HG02970 (cell line): Measurements from ENCODE around the gene MEPCE.

Experiments used
- ATAC-seq: cut with Tn5 transposase; IDR thresholded peaks from one replicate; pipeline ENCODE4 v1.9.1; 2021; ENCODE audit warnings: mild to moderate bottlenecking, moderate library complexity, moderate number of reproducible peaks; ENCODE audit not compliant: unreplicated experiment, low FRiP score

Gene MEPCE

DNA sequence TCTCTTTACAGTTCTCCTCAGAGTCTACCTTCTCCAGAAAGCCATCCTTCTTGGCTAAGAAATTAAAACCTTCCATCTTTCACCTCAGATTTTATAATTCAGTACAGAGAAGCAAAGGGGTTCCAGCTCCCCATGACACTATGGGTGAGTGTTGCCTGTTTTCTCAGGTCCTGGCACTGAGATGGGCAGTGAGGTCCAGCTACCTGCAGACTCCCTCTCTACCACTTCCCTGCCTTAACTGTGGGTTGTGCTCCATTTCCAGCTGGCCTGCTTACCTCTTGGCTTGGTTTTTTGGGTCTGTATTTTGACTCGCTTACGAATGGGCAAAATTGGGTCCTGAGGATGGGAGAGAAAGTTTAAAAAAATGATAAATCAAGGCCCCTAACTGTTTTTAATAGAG lies 27.4 kb upstream of the MEPCE start:
- ATAC-seq: no peak

DNA sequence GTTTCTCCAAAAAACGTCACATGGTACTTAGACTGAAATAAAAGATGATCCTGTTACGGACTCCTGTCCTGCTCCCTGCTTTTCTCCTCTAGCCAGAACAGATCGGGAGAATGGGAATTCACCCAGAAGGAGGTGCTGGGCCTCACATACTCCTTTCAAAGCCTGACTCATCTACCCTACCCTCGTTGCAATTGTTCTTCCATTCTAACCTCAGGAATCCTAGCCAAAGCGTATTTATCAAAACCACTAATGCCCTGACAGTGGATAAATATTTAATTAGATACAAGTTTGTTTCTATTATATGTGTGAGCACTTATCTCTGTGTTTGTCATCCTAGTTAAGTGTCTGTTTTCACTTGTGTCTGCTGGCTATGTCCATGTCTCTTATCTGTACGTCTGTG lies 22.9 kb upstream of the MEPCE start:
- no peak for ATAC-seq

DNA sequence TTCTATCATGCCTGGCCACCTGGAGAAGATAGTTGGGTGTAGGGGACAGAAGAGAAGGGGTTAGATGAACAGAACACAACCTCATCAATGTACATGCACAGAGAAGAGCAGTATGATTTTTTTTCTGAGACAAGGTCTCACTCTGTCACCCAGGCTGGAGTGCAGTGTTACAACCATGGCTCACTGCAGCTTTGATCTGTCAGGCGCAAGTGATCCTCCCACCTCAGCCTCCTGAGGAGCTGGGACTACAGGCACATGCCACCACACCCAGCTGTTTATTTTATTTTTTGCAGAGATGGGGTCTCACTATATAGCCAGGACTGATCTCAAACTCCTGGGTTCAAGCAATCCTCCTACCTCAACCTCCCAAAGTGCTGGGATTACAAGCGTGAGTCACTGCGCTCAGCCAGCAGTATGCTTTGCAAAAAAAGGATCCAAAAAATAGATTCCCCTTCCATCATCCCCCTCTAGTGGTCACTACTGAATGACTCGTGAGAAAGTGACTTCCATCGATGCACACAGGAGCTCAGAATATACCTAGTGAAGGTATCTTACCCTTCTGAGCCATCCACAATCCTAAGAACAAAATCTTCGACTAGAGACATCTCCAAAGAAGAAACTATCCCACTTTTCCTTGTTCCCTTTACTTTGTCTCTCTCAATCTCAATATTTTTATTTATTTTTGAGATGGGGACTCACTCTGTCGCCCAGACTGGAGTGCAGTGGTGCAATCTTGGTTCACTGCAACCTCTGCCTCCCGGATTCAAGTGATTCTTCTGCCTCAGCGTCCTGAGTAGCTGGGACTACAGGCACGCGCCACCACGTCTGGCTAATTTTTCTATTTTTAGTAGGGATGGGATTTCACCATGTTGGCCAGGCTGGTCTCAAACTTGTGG lies 22.1 kb upstream of the MEPCE start:
- no peak for ATAC-seq

DNA sequence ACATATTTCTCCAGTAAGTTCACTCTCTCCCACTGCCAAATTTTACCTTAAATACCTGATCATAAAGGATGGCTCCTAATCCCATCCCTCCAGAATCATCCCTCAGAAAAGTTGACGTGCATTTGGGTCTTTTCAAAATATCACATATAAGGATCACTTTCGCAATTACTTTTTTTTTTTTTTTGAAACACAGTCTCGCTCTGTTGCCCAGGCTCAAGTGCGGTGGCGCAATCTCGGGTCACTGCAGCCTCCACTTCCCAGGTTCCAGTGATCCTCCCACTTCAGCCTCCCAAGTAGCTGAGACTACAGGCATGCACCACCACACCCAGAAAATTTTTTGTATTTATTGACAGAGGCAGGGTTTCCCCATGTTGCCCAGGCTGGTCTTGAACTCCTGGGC lies 18.5 kb upstream of the MEPCE start:
- ATAC-seq: no peak

DNA sequence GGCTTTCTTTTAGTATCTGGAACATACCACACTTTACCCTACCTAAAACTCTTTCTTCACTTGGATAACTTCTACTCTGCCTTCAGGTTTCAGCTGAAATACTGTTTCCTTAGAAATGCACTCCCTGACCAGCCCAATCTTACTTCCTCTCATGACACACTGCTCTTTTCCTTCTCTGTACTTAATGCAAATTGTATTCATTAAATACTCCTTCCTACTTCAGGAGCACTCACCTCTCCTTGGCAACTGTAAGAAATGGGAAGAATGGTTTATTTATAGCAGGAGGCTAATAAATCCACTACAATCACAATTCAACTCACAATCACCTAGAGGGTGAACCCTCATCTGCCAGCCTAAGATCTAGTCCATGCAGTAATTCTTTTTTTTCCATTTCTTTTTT lies 16.3 kb upstream of the MEPCE start:
- ATAC-seq: no peak

DNA sequence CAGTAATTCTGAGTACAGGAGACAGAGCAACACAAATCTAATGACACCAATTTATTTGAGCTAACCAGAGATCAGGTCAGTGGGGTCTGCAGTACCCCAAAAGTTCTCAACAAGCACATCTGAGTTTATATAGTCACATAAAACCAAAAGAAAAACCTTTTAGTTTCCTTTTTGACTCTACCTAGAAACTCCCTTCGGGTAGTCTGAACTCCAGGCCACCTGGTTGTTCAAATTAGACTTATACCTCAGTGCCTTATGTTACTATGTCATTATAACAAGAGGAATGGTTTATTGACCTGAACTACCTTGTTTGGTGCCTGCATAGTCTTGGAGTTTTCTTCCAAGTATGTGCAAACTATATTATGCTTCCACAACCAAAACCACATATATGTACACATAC lies 15.7 kb upstream of the MEPCE start:
- ATAC-seq: no peak

DNA sequence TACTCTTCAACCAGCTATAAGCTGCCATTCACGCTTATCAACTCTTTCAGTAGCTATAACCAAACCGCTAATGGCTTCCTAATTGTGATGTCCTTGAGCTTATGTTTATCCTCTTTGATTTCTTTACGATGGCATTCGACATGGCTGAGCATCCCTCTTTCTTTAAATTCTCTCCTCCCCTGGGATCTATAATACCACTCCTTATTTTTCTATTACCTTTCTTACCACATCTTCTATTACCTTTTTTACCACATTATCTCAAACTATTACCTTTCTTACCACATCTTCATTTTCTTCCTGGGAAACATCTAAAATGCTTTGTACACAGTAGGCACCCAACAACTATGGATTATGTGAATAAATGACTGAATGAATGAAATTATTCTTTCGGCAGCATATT lies 14.2 kb upstream of the MEPCE start:
- no peak for ATAC-seq

DNA sequence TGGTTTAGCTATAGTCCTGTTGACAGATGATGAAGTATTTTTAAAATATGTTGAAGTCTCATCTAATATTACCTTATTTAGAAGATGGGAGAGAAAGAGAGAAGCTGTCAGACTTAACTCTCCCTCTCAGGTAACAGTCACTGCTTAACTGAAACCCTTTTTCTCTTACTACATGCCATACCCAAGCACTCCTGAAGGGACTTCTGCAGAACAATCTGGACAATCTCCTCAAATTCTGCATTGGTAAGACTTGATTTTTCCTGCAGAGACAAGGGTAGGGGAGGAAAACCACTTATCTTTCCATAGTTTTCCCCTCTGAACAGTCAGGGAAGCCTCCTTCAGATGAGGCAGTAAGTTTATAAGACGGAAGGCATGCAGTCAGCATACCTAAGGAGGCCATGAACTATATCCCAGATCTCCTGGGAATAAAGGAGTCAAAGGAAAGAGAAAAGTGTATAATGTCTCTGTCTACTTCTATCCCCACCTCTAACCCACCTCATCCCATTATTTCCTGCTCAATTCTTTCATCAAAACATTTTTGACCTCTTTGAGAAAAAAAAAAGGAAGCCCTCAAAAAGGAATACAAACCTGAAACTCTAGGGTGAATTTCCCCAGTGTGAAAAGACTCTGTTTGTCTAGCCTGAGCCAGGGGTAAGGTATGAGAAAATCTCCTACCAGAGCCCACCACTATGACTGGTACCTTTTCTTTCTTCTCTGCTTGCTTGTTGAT lies 10.5 kb upstream of the MEPCE start:
- ATAC-seq: no peak

DNA sequence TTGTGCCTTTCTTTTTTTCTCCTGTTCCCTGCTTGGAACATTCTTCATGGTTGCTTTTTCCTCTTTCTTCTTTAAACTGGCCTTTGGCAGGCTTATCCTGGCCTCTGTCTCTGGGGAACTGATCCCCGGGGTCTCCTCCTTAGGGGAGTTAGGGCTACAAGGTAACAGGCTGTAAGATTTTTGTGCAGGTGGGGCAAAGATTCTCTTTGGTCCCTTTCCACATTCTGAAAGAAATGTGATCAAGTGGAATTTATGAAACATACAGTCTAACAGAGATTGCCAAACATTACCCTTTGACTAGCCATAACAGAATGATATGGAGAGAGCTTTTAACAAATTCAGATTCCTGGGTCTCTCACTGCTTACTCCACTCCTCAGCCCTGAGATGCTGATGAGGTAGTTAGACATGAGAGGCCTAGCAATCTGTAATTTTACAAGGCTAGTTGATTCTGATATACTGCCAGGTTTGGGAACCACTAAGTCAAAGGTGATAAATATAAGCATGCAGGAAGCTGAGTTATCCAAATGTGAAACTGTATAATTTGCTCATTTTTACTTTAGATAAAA lies 9.9 kb upstream of the MEPCE start:
- no peak for ATAC-seq

DNA sequence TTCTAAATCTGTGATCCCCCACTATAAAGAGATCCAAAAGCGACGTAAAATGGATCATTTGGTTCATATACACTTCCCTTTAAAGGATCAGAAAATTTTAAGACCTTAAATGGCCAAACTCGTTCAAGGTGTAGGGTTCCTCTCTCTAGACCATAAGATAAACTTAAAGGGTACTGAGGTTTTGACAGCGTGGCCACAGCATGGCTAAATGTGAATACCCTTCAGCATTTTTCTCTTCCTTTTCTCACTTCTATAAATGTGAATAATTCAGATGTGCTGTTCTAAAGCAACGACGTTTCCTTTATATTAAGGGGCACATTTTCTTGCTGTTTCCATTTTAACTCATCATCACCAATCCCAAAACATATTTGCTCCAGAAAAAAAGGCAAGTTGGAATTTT lies 6.3 kb upstream of the MEPCE start:
- no peak for ATAC-seq

DNA sequence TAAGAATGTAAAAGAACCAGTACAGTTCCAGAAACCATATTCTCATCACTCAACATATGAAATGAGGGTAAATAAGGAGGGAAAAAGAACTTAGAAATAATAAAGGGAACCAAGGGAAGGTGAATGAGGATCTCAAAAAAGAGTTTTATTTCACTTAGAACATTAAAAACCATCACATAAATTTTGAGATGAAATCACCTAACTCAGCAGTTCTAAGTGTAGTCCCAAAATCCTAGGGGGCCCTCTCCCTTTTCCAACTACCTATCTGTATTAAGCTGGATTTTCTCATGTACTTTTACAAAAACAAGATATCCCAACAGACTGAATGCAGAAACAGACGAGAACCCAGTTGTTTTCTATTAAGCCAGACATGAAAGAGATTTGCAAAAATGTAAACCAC lies 4.3 kb upstream of the MEPCE start:
- no peak for ATAC-seq

DNA sequence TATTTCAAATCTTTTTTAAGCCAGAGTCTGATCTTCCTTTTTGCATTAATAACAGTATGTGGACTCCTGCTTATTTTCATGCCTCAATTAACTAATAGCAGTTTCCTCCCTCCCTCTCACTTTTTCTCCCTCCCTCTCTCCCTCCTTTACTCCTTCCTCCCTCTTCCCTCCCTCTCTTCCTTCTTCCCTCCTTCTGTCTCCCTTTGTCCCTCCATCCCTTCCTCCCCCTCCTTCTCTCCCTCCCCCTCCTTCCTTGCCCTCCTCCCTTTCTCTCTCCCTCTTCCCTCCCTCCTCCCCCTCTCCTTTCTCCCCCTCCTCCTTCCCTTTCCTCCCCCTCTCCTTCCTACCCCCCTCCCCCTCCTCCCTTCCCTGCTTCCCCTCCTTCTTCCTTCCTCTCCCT lies 3.1 kb upstream of the MEPCE start:
- no peak for ATAC-seq

DNA sequence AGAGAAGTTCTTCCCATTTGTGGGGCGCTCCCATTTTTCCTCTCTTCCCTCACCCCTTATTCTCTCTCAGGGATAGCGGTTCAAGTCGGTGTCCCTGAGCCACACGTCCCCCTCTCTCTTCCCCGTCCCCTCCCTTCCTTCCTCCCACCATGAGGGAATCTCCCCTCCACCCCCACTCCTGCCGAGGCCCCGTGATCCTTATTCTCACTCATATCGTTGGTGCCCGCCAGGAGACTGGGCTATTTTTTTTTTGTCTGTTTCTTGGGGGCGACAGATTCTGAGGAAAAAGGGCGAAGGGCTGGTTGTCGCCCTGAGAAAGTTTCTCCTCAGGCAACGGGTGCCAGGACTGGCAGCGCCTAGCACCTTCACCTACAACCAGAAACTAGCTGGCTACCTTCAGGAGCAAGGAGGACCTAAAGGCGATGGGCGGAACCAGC lies 1.9 kb upstream of the MEPCE start:
- no peak for ATAC-seq

DNA sequence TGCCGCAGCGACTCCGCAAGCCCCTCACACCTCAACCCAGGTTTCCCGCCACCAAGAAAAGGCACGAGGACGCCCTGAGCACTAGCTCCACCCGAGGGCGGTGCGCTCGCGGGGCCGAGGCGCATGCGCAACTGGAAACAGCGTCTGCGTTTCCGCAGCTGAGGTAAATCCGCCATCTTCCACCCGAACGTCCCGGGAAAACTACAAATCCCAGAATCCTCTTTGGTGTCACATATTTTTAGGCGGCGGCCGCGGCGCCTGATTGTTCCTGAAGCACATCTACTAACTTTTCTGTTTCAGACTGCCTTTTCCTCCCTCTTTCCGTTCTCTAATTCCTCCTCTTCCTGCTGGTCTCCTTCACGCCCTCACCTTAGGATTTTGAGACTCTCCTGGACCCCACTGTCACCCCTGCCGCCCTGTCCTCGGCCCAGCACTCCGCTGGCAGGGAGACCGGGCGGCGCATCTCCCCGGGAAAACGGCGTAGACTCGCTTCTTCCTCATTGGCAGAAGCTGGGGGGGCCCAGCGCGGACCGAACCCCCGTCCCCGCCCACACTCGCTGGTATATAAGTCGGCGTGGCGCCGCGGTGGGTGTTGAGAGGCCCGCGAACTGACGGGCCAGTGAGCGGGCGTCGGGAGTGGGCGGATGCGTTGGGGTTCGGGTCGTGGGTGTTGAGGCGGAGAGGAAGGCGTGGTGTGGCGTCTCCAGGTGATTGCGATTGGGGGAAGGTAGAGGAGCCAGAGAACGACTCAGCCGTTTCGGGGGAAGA lies 1.2 kb upstream of the MEPCE start, which contains the start of gene ZCWPW1:
TSS of gene ZCWPW1 (minus strand) at position 505 of the 768 bp plus-strand sequence. CDS start 8,054 bp downstream, outside the sequence.
- peak; percentile 37 for ATAC-seq

DNA sequence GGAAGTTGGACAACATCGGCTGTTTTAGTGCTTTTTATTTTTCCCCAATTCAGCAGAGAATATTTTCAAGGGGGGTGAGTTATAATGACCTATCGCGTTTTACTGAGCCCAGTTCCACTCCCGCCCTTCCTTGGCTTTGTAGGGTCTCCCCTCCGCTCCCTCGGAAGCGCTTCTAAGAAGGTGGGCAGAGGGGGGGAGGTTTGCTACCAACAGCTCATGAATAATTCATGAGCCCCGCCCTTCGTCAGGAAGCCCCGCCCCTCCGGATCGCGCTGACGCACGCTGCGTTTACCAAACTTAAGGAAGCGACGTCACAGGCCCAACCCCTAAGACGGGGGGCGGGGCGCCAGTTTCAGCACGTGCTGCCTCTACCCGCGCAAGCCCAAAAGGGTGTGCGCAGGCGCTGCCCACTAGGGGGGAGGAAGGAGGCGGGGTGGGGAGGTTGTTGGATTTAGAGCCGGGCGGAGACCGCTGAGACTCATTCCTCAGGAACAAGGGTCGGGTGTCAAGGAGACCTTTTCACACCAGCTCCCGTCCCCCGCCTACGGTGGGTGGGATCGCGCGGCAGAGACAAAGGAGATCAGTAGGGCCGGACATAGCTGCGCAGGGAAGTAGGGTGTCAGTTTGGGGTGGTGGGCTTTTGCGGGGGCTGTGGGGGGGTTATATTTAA lies 529 bp upstream of the MEPCE start:
- peak; percentile 50 for ATAC-seq

DNA sequence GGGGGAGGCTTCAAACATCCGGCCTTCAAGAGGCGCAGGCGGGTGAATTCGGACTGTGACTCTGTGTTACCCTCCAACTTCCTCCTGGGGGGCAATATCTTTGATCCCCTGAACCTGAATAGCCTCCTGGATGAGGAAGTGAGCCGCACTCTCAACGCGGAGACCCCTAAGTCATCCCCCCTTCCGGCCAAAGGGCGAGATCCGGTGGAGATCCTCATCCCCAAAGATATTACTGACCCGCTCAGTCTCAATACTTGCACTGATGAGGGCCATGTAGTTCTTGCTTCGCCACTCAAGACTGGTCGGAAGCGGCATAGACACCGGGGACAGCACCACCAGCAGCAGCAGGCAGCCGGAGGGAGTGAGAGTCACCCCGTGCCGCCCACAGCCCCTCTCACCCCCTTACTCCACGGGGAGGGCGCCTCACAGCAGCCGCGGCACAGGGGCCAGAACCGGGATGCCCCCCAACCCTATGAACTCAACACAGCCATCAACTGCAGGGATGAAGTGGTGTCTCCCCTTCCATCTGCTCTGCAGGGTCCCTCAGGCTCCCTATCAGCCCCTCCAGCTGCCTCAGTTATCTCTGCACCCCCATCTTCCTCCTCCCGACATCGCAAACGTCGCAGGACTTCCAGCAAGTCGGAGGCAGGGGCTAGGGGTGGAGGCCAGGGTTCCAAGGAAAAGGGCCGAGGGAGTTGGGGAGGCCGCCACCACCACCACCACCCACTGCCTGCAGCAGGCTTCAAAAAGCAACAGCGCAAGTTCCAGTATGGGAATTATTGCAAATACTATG lies 1.1 kb downstream of the MEPCE start:
- ATAC-seq: no peak

DNA sequence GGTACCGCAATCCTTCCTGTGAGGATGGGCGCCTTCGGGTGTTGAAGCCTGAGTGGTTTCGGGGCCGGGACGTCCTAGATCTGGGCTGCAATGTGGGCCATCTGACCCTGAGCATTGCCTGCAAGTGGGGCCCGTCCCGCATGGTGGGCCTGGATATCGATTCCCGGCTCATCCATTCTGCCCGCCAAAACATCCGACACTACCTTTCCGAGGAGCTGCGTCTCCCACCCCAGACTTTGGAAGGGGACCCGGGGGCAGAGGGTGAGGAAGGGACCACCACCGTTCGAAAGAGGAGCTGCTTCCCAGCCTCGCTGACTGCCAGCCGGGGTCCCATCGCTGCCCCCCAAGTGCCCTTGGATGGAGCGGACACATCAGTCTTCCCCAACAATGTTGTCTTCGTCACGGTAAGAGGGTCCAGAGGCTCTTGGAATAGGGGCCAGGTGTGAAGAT lies 1.7 kb downstream of the MEPCE start:
- no peak for ATAC-seq

DNA sequence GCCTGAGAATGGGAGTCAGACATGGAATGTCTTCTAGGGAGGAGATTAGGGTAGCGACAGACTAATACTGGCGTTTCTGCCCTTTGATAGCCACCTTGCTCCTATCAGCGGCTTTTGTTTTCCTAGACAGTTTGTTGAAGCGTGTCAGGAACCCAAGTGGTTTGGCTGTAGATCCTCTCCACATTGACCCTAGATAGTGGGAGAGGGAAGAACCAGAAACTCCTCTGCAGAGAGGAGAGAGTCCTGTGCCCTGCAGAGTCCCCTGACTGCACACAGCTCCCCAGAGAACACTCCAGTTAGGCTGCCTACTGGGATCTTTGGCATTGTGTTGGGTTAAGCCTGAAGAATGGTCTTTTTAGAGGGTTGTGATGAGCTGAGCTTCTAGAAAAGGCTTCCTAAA lies 2.4 kb downstream of the MEPCE start:
- no peak for ATAC-seq

DNA sequence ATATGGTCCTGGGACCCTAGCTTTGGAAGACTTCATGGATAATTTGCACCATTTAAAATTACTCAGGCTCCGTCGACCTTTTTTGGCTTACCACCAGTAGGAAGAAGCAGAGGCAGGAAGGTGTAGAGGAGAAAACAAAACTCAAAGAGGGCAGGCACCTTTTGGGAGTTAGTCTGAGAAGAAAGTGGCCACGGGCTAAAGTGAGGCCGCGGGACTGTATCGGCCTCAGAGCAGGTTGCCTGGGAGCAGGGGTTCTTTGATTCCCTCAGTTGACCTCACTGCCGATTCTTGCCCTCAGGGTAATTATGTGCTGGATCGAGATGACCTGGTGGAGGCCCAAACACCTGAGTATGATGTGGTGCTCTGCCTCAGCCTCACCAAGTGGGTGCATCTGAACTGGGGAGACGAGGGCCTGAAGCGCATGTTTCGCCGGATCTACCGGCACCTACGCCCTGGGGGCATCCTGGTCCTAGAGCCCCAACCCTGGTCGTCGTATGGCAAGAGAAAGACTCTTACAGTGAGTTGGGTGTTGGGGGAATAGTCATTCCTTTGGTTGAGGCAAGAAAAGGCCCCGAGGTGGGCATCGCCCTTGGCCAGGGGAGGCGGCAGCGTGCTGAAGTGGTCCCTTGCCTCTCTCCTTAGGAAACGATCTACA lies 3.1 kb downstream of the MEPCE start:
- ATAC-seq: no peak
